Stimulated activated CD8-positive, alpha-beta memory T cell treated with anti-CD3 and anti-CD28 coated beads, Interleukin-4, amount 100 ng/mL, for 1 hour (primary cell): Measurements from ENCODE around the gene PSMD14.
"Not testable (repeated sequence)": the region's sequence is repeated elsewhere in the genome, so short reads cannot be mapped to it uniquely, and the experiment has no call there.

Experiments used
- DNase-seq, 2 donors: peaks; one replicate each; pipeline ENCODE4 v3.0.0-alpha.2; 2020; ENCODE audit warnings: low read depth in 2 of 2, low spot score in 1 of 2

The PSMD14 gene

DNA sequence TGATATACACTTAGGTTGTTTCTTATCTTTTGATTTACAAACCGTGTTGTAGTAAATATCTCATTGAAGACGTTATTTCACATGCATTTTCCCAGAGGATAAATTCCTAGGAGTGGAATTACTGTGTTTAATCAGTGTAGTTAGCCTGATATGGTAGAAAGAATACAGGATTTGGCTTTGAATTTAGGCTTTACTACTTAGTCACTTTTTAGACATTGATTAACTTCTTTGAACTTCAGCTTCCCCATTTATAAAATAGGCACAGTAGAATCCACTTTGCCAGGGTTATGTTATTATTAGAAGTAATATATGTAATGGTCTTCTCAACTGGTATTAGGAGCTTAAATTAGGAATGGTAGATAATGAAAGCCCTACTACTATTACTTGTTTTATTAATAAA is 27.4 kb downstream of the PSMD14 start:
- DNase-seq: no peak

GRCh38 chr2:161337247-161337646 is 29.0 kb downstream of the PSMD14 start:
- no peak for DNase-seq

- DNase-seq: not testable (repeated sequence)
These were observed 31.3 kb downstream of the PSMD14 start for GRCh38 chr2:161339532-161339931.

- DNase-seq: not testable (repeated sequence)
These were observed 32.7 kb downstream of the PSMD14 start for GRCh38 chr2:161340930-161341413.

DNA sequence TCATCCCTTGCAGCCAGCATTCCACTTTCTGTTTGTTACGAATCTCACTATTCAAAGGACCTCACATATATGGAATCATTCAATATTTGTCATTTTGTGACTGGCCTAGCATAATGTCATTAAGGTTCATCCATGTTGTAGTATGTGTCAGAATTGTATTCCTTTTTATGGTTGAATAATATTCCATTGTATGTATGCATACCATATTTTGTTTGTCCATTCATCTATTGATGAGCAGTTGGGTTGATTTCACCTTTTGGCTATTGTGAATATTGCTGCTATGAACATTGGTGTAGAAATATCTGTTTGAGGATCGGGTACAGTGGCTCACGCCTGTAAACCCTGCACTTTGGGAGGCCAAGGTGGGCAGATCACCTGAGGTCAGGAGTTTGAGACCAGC is 35.0 kb downstream of the PSMD14 start:
- no peak for DNase-seq

- DNase-seq: no peak
These were observed 36.5 kb downstream of the PSMD14 start for GRCh38 chr2:161344692-161345091.

GRCh38 chr2:161351678-161352077 is 43.5 kb downstream of the PSMD14 start:
- DNase-seq: no peak

DNA sequence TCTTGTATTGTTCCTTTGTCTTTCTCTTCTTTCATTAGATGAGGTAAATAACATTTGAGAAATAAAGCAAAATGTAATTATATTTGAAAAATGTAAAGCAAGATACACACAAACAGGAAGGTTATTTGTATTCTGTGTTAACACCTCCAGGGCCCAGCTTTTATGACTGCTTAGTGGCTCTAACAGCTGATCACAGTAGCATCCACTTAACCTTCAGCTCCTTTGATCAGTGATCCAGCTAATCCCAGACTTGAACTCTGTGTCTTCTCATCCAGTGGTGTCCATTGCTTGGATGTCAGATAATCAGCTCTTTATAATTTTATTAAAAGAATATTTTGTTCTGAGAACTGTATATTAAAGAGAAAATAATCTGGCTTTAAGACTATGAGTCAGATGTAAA is 44.5 kb downstream of the PSMD14 start:
- DNase-seq: no peak

DNA sequence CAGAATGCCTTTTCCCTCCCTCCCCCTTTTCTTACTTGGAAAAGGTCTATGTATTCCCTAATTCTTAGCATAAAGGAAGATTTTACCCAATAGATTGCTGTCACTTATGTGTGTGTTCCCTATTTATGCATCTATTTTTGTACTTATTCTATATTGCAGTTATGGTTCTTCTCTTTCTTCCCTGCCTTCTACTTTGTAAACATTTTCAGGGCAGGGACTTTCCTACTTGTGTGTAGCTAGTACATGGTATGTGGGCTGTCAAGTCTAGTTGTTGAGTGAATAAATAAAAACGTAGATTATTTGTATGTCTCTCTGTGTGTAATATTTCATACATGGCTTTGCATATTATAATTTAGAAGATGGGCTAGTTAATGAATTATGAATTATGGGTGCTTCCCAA is 45.3 kb downstream of the PSMD14 start:
- DNase-seq: no peak

DNA sequence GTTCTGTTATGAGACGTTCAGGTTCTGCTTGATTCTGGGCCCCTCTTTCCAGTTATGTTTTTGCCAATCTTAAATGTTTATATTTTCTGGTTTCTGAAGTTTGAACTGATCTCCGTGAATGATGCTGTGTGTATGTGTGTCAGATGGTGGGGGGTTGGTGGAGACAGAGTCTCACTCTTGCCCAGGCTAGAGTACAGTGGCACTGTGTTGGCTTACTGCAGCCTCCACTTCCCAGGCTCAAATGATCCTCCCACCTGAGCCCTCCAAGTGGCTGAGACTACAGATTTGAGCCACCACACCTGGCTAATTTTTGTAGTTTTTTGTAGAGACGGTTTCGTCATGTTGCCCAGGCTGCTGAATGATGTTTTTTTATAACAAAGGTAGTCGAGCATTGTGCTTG is 45.9 kb downstream of the PSMD14 start:
- no peak for DNase-seq

DNA sequence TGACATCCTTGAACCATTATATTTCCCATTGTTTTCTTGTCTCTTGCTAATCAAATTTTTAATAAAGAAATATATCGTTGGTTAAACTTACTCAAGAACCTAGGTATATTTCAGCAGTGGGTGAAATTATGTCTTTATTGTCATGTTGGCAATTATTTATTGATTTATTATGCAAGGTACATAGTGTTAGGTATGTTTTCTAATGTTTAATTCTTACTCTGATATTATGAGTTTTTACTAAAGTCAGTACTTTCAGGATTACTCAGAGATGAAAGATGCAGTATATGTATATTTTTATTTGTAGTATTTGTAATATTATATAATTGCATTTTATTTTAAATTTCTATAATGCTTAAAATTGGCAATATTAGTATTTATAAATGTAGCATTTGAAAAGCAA is 46.9 kb downstream of the PSMD14 start:
- no peak for DNase-seq

DNA sequence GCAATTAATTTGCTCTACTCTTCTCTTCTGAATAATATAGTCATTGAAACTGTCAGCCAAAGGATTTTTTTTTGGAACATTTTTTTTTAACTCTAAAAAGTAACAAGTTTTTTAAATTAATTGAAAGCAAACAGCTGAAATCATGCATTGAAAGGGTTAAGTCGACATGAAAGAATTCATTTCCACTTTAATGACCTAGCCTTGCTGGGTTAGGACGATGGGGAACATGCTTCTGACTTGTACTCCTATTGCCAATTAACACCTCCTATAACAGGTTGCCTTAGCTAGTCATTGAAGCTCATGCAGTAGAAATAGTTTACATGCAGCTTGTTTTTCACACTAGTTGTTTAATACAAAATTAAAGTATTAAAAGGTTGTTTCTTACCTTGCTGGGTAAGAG is 47.8 kb downstream of the PSMD14 start:
- no peak for DNase-seq

DNA sequence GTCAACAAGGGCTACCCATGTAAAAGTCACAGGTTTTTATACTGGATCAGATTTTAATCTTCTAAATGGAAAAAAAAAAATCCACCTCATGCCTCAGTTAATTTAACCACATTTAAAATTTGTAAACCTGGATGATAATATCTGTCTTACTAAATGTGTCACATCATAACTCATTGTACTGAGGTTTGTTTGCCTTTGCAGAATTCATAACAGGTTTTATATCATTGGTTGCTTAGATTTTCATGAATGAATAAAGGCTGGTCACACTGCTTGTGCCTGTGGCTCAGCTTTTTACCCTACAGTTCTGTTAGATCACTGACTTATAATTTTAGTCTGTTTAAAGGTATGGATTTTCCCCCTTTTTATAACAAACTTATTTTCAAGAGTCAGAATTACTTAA is 48.9 kb downstream of the PSMD14 start:
- DNase-seq: no peak

GRCh38 chr2:161358838-161359237 is 50.6 kb downstream of the PSMD14 start:
- DNase-seq: no peak

DNA sequence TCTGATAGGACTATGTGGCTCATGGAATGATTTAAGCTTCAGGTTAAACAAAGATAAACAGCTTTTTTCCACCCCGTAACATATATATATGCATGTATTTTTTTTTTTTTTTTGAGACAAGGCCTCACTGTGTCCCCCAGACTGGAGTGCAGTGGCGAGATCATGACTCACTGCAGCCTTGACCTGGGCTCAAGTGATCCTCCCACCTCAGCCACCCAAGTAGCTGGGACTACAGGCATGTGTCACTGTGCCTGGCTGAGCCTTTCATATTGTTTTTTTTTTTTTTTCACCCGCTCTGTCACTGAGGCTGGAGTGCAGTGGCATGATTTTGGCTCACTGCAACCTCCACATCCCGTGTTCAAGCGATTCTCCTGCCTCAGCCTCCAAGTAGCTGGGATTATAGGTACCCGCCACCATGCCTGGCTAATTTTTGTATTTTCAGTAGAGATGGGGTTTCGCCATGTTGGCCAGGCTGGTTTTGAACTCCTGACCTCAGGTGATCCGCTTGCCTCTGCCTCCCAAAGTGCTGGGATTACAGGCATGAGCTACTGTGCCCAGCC is 52.0 kb downstream of the PSMD14 start:
- not testable (repeated sequence) for DNase-seq

- no peak for DNase-seq
These were observed 54.4 kb downstream of the PSMD14 start for GRCh38 chr2:161362568-161363166.

DNA sequence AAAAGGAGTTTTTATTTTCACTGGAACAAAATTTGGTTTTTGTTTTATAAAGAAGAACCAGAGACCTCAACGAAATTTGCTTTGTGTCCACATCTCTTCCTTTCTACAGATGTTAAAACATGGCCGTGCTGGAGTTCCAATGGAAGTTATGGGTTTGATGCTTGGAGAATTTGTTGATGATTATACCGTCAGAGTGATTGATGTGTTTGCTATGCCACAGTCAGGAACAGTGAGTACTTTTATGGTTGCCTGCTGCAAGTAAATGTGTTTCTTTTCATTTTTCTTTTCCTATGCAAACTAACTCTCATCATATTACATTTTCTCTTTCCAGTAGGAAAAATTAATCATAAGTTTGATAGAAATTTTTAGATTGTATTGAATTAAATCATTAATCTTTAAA is 59.5 kb downstream of the PSMD14 start:
- DNase-seq: no peak

DNA sequence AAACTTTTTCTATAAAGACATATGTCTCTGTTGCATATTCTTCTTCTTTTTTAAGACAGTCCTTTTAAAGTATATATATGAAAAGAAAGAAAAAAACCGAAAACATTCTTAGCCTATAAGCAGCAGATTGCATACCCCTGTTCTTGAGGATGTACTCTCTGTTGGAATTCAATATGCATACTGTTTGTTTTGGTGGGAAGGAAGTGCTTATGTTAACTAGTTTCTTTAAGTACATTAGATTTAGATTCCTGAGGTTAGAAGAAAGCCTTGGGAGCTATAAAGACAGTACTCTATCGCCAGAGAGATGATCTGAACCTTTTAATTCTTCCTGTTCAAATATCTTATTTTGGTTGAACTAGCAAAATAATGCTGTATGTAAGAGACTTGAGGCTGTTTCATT is 61.1 kb downstream of the PSMD14 start:
- no peak for DNase-seq

DNA sequence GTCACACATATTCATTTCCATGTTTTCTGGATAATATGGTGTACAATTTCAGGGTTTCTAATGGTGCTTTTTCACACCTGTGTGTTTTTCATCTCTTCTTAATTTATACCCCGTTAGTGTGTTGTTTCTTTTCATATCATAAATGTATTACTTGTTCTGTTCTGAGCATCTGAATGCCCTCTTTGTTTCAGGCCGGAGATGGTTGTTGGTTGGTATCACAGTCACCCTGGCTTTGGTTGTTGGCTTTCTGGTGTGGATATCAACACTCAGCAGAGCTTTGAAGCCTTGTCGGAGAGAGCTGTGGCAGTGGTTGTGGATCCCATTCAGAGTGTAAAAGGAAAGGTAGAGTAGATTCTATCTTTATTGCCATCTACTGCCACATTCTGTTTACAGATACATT is 62.8 kb downstream of the PSMD14 start:
- no peak for DNase-seq

DNA sequence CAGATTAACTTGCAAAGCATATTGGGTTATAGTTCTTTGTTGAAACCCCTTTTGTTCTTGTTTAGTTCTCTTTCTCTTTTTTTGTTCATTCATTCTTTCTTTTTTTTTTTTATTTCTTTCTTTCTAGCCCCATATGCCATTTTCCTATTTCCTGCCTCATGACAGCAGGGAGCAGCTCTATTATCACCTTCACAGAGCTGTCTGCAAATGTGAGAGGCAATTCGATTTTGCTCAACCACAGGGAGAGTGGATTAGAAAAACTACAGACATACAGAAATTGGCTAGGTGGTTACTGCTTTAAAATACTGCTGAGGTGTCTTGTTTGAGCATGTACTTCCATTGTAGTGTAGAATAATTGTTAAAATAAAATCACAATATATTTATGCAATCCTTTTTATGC is 63.6 kb downstream of the PSMD14 start:
- no peak for DNase-seq

DNA sequence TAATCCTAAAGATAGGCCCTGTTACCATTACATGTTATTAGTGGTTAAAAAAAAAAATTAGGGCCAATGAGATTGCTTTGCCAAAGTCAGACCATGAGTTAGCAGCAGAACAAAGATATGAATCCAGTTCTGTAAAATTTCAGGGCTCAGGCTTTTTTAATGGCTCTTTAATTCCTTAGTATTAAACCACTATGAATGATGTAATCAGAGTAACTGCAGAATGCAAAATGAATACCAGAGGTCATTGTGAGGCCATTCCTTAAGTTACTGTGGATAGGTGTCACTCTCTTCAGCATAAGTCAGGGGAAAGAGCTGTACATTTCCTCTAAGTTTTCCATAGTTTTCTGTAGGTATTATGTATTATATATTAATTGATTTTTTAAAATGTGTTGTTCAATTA is 65.7 kb downstream of the PSMD14 start:
- DNase-seq: no peak

DNA sequence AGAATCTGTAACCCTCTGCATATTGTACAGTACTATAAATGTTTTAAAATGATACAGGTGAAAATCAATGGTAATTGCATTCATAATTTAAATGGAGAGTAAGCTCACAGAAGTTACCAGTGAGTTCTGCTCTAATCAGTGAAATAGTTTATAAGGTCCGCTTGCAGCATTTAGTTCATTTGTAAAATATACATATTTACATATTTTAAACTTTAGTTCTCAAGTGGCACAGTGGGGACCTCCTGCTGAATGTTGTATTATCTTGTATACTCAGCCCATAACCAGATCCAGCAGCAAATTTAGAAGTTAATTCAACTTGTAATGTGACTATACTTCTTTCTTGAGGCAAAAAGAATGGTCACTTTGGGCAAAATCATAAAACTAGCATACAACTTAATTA is 66.2 kb downstream of the PSMD14 start:
- no peak for DNase-seq

DNA sequence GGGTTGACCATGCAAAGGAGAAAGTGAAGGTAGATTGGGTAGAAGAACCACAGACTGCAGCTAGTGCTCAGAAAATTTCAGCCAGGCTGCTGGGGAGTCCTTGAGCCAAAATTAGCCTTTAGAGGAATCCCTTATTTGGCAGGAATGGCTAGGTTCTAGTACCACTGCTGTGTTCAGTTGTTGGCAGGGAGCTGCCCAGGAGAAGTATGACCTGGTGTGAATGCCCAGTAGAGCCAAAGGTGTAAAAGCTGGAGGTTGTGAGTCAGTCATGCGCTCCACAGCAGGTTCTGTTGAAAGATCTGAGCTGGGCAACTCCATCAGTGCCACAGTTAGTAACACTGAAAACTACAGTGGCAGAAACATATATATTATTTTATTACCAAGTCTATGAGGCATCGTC is 71.5 kb downstream of the PSMD14 start:
- DNase-seq: no peak
